WTC11 (cell line): ENCODE results near the gene DNTT. TPM values are rescaled to one million over a fixed set of nuclear protein-coding genes. Genes with fewer than 3 reads are reported as not detected.

Experiments used
- ATAC-seq: fragments of 200-7000 bp; cut with Tn5 transposase; 2 replicates; pipeline ENCODE4 v1.10.0; 2021; ENCODE audit warnings: mild to moderate bottlenecking, moderate library complexity
- CTCF ChIA-PET: fragments of 300-600 bp; sonication (Branson Sonifier 250); formaldehyde crosslinking; loops from one replicate; lab custom pipeline; 2021; ENCODE audit warnings: antibody characterized with exemption; lab: Charles Lee
- POLR2A ChIA-PET: fragments of 350-600 bp; sonication (Branson Sonifier 250); formaldehyde crosslinking; loops from one replicate; lab custom pipeline; 2021; ENCODE audit warnings: antibody characterized with exemption; lab: Charles Lee
- DNase-seq: peaks from one replicate; pipeline ENCODE4 v3.0.0; 2021; ENCODE audit warnings: low spot score
- H3K27ac Mint-ChIP-seq: 2 replicates; pipeline ENCODE4 v1.8.0; 2021; ENCODE audit warnings: mixed read lengths
- H3K27me3 Mint-ChIP-seq: 2 replicates; pipeline ENCODE4 v1.8.0; 2021; ENCODE audit warnings: low read depth, mild to moderate bottlenecking, moderate library complexity, mixed read lengths
- H3K36me3 Mint-ChIP-seq: 2 replicates; pipeline ENCODE4 v1.8.0; 2021; ENCODE audit warnings: mixed read lengths
- H3K4me1 Mint-ChIP-seq: 2 replicates; pipeline ENCODE4 v1.8.0; 2022; ENCODE audit warnings: mixed read lengths
- H3K4me3 Mint-ChIP-seq: 2 replicates; pipeline ENCODE4 v1.8.0; 2021; ENCODE audit warnings: mild to moderate bottlenecking, moderate library complexity, mixed read lengths
- H3K9me3 Mint-ChIP-seq: 2 replicates; pipeline ENCODE4 v1.8.0; 2021; ENCODE audit warnings: mixed read lengths
- ATF2 ChIP-seq: sonication (generic); formaldehyde crosslinking; IDR thresholded peaks from 2 replicates; pipeline ENCODE4 v1.8.1; 2022; ENCODE audit warnings: low read depth, missing genetic modification reagents, borderline replicate concordance
- ATF6 ChIP-seq: sonication (generic); formaldehyde crosslinking; IDR thresholded peaks from 2 replicates; pipeline ENCODE4 v1.8.1; 2023; ENCODE audit warnings: mild to moderate bottlenecking, missing genetic modification reagents
- CREM ChIP-seq: sonication (generic); formaldehyde crosslinking; IDR thresholded peaks from 2 replicates; pipeline ENCODE4 v1.8.1; 2022; ENCODE audit warnings: mild to moderate bottlenecking, missing genetic modification reagents, moderate library complexity
- E2F1 ChIP-seq: sonication (generic); formaldehyde crosslinking; IDR thresholded peaks from 2 replicates; pipeline ENCODE4 v1.8.0; 2022; ENCODE audit warnings: mild to moderate bottlenecking, missing genetic modification reagents
- E2F4 ChIP-seq: sonication (generic); formaldehyde crosslinking; IDR thresholded peaks from 2 replicates; pipeline ENCODE4 v1.8.1; 2022; ENCODE audit warnings: low read depth, mild to moderate bottlenecking, moderate library complexity, missing genetic modification reagents, borderline replicate concordance
- EMX1 ChIP-seq: fragments of 250-450 bp; sonication (Bioruptor Pico); IDR thresholded peaks from 2 replicates; pipeline ENCODE4 v1.8.0; 2021; ENCODE audit warnings: mild to moderate bottlenecking
- FOXJ3 ChIP-seq: sonication (generic); formaldehyde crosslinking; IDR thresholded peaks from 2 replicates; pipeline ENCODE4 v1.9.0; 2021; ENCODE audit warnings: missing genetic modification reagents, mild to moderate bottlenecking, borderline replicate concordance
- GABPB1 ChIP-seq: sonication (generic); formaldehyde crosslinking; IDR thresholded peaks from 2 replicates; pipeline ENCODE4 v1.8.1; 2023; ENCODE audit warnings: mild to moderate bottlenecking, missing genetic modification reagents
- HMGXB4 ChIP-seq: sonication (generic); formaldehyde crosslinking; IDR thresholded peaks from 2 replicates; pipeline ENCODE4 v1.8.1; 2023; ENCODE audit warnings: mild to moderate bottlenecking, moderate library complexity, missing genetic modification reagents
- JAZF1 ChIP-seq: fragments of 250-450 bp; sonication (Bioruptor Pico); IDR thresholded peaks from 2 replicates; pipeline ENCODE4 v1.9.0; 2021; ENCODE audit warnings: moderate library complexity, mild to moderate bottlenecking, inconsistent platforms
- JUN ChIP-seq: sonication (generic); formaldehyde crosslinking; IDR thresholded peaks from 2 replicates; pipeline ENCODE4 v1.8.0; 2023; ENCODE audit warnings: mild to moderate bottlenecking, missing genetic modification reagents
- KAT7 ChIP-seq: sonication (generic); formaldehyde crosslinking; IDR thresholded peaks from 2 replicates; pipeline ENCODE4 v1.8.1; 2023; ENCODE audit warnings: missing genetic modification reagents, mild to moderate bottlenecking, borderline replicate concordance
- MYBL2 ChIP-seq: sonication (generic); formaldehyde crosslinking; IDR thresholded peaks from 2 replicates; pipeline ENCODE4 v1.8.1; 2023; ENCODE audit warnings: mild to moderate bottlenecking, moderate library complexity, missing genetic modification reagents
- NFATC4 ChIP-seq: fragments of 250-450 bp; sonication (Bioruptor Pico); IDR thresholded peaks from 2 replicates; pipeline ENCODE4 v1.9.0; 2021; ENCODE audit warnings: mild to moderate bottlenecking
- NFYB ChIP-seq: sonication (generic); formaldehyde crosslinking; conservative IDR thresholded peaks from 2 replicates; pipeline ENCODE4 v1.8.0; 2022; ENCODE audit warnings: low read depth, missing genetic modification reagents
- NR1H2 ChIP-seq: sonication (generic); formaldehyde crosslinking; IDR thresholded peaks from 2 replicates; pipeline ENCODE4 v1.9.0; 2021; ENCODE audit warnings: mild to moderate bottlenecking, moderate library complexity, missing genetic modification reagents
- SOX15 ChIP-seq: fragments of 250-450 bp; sonication (Bioruptor Pico); IDR thresholded peaks from 2 replicates; pipeline ENCODE4 v1.9.0; 2021; ENCODE audit warnings: mild to moderate bottlenecking
- SP1 ChIP-seq: sonication (generic); formaldehyde crosslinking; conservative IDR thresholded peaks from 2 replicates; pipeline ENCODE4 v1.8.1; 2022; ENCODE audit warnings: missing genetic modification reagents
- STAT6 ChIP-seq: sonication (generic); formaldehyde crosslinking; conservative IDR thresholded peaks from 2 replicates; pipeline ENCODE4 v1.8.1; 2023; ENCODE audit warnings: mild to moderate bottlenecking, low read depth, missing genetic modification reagents, moderate library complexity
- TEAD1 ChIP-seq: sonication (generic); formaldehyde crosslinking; IDR thresholded peaks from 2 replicates; pipeline ENCODE4 v1.8.0; 2022; ENCODE audit warnings: mild to moderate bottlenecking, missing genetic modification reagents
- TEAD4 ChIP-seq: sonication (generic); formaldehyde crosslinking; IDR thresholded peaks from 2 replicates; pipeline ENCODE4 v1.8.0; 2022; ENCODE audit warnings: mild to moderate bottlenecking, missing genetic modification reagents
- USF1 ChIP-seq: sonication (generic); formaldehyde crosslinking; IDR thresholded peaks from 2 replicates; pipeline ENCODE4 v1.8.0; 2022; ENCODE audit warnings: mild to moderate bottlenecking, missing genetic modification reagents
- ZBTB43 ChIP-seq: sonication (generic); formaldehyde crosslinking; IDR thresholded peaks from 2 replicates; pipeline ENCODE4 v1.8.1; 2023; ENCODE audit warnings: mild to moderate bottlenecking, missing genetic modification reagents
- ZNF232 ChIP-seq: sonication (generic); formaldehyde crosslinking; IDR thresholded peaks from 2 replicates; pipeline ENCODE4 v1.8.0; 2022; ENCODE audit warnings: mild to moderate bottlenecking, missing genetic modification reagents
- ZNF317 ChIP-seq: sonication (generic); formaldehyde crosslinking; IDR thresholded peaks from 2 replicates; pipeline ENCODE4 v1.8.1; 2023; ENCODE audit warnings: low read depth, mild to moderate bottlenecking, moderate library complexity, missing genetic modification reagents, borderline replicate concordance
- total RNA-seq: library from RNA; stranded (reverse); gene quantifications from 3 replicates; pipeline ENCODE4 v1.2.3, GENCODE V29; 2021

The DNTT gene
- total RNA-seq, 1 experiment from 2014 or later: not detected

GRCh38 chr10:96295475-96295874 is 8.8 kb upstream of the DNTT start:
- CTCF ChIA-PET: interaction anchor here (0.8 to 5.9 kb wide), 4 partner anchors 14 to 278 kb away, joined by 3 to 110 read pairs (median 8); no protein-coding TSS in a partner anchor
- TF ChIP-seq STAT6 (no peak), TEAD4 (CRISPR knock-in tag) (no peak), KAT7 (CRISPR knock-in tag) (no peak), CREM (CRISPR knock-in tag) (no peak), GABPB1 (CRISPR knock-in tag) (no peak), JAZF1 (CRISPR knock-in tag) (no peak), ZNF232 (CRISPR knock-in tag) (no peak), EMX1 (CRISPR knock-in tag) (no peak), SP1 (CRISPR knock-in tag) (no peak), ATF2 (no peak), ZBTB43 (no peak), SOX15 (no peak), NFYB (CRISPR knock-in tag) (no peak), NFATC4 (CRISPR knock-in tag) (no peak), JUN (CRISPR knock-in tag) (no peak), NR1H2 (CRISPR knock-in tag) (no peak), E2F4 (CRISPR knock-in tag) (no peak), MYBL2 (CRISPR knock-in tag) (no peak), TEAD1 (CRISPR knock-in tag) (no peak)
- POLR2A ChIA-PET: no interaction called here
- ATAC-seq (no peak), DNase-seq (no peak)
- no peak overlapping the region for H3K4me3 Mint-ChIP-seq
- no peaks in the 10 kb centered on the region for H3K27me3 Mint-ChIP-seq
- H3K4me1 Mint-ChIP-seq: peaks cover 13% of the 10 kb centered on the region
- no peaks in the 10 kb centered on the region for H3K9me3 Mint-ChIP-seq
- H3K27ac Mint-ChIP-seq: no peak overlapping the region
- no peaks in the 10 kb centered on the region for H3K36me3 Mint-ChIP-seq

- Mint-ChIP-seq H3K27me3 (no peaks in the 10 kb centered on the region), H3K9me3 (no peaks in the 10 kb centered on the region), H3K36me3 (no peaks in the 10 kb centered on the region), H3K4me1 (peaks cover 25% of the 10 kb centered on the region), H3K27ac (no peak overlapping the region), H3K4me3 (no peak overlapping the region)
- POLR2A ChIA-PET: no interaction called here
- CTCF ChIA-PET: interaction anchor here (1.0 to 1.6 kb wide), 2 partner anchors 10 to 68 kb away, joined by 3 to 4 read pairs; no protein-coding TSS in a partner anchor
- DNase-seq (no peak), ATAC-seq (no peak)
- TF ChIP-seq FOXJ3 (CRISPR knock-in tag): no peak
- no peak for TF ChIP-seq HMGXB4 (CRISPR knock-in tag)
- no peak for TF ChIP-seq ZNF317
- no peak for TF ChIP-seq E2F1
- no peak for TF ChIP-seq USF1 (CRISPR knock-in tag)
- TF ChIP-seq TEAD4 (CRISPR knock-in tag): no peak
- no peak for TF ChIP-seq EMX1 (CRISPR knock-in tag)
- TF ChIP-seq ATF6 (CRISPR knock-in tag): no peak
Observed at GRCh38 chr10:96297486-96297885, 6.7 kb upstream of the DNTT start.
